ENCODE data around the gene CLCN4.

CLCN4 gene

DNA sequence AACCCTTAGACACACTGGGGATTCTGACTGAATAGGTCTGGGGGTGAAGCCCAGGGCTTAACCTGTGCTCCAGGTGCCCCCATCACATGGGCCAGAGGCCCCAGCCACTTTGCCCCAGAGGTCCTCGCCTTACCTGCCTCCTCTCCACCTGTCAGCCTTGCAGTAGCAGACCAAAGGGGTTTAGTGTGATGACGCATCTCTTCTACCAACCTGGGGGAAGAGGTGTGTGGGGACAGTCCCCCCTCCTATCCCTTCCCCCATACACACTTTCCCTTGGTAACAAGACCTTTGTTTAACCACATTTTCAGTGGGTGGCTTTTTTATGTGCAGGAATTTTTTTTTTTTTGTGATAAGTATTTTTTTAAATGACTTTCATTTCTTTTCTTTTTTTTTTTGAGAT, 6.3 kb downstream of the CLCN4 start:
- TF ChIP-seq CTCF (IDR thresholded peaks at IDR 0.05; ENCODE audit: low read depth, low read length, missing control alignments) = no peak
- DNase-seq (ENCODE audit: extremely low read depth, low read depth) = no peak
- no peak overlapping the region for H3K4me3 ChIP-seq (replicated peaks; ENCODE audit: low read depth, low read length)

DNA sequence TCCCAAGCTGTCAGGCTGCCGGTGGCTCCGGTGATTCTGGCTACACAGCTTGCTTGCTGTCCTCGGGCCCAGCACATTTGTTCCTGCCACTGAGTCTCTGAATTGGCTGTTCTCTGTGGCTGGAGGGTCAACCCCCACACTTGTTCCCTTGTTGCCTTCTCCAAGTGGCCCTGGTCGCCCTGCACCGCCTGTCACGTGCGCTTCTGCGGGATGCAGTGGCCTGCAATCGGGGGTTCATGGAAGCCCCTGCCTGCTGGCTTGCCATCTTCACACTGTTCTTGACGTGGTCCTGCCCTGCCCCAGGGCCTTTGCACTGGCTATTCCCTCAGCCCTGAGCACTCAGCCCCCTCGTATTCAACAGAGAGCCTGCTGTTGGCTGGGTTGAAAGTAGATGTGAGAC, 8.1 kb downstream of the CLCN4 start:
- no peak for DNase-seq (ENCODE audit: extremely low read depth, low read depth)
- no peak overlapping the region for H3K4me3 ChIP-seq (replicated peaks; ENCODE audit: low read depth, low read length)
- no peak for TF ChIP-seq CTCF (IDR thresholded peaks at IDR 0.05; ENCODE audit: low read depth, low read length, missing control alignments)

GRCh38 chrX:10165580-10166247, 8.9 kb downstream of the CLCN4 start:
- DNase-seq (ENCODE audit: extremely low read depth, low read depth) = no peak
- H3K4me3 ChIP-seq (replicated peaks; ENCODE audit: low read depth, low read length) = no peak overlapping the region

DNA sequence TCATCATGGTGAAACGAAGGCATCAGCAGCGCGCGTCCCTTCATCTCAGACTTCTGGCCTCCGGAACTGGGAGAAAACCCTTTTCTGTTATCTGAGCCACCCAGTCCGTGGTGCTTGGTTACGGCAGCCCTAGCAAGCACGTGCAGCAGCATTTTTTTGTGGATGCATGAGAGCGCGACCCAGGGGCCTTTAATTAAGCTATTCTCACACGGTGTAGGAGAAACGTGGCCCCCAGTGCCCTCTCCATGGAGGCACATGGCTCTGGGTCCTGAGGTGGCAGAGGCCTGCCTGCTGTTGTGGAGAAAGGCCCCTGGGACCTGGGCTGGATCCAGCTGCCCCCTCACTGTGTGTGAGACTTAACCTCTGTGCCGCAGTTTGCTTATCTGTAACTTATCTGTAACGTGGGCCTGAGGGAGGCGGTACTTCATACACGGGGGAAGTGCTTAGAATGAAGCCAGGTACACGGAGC, 9.5 kb downstream of the CLCN4 start:
- TF ChIP-seq CTCF (IDR thresholded peaks at IDR 0.05; ENCODE audit: low read depth, low read length, missing control alignments) = no peak
- DNase-seq (ENCODE audit: extremely low read depth, low read depth) = no peak
- H3K4me3 ChIP-seq (replicated peaks; ENCODE audit: low read depth, low read length) = no peak overlapping the region

More at GRCh38 chrX:10165580-10166247, 8.9 kb downstream of the CLCN4 start:
- TF ChIP-seq CTCF (IDR thresholded peaks at IDR 0.05; ENCODE audit: low read depth, low read length, missing control alignments) = no peak

- DNase-seq (ENCODE audit: extremely low read depth, low read depth) = no peak
- no peak for TF ChIP-seq CTCF (IDR thresholded peaks at IDR 0.05; ENCODE audit: low read depth, low read length, missing control alignments)
- H3K4me3 ChIP-seq (replicated peaks; ENCODE audit: low read depth, low read length) = no peak overlapping the region
Observed at GRCh38 chrX:10166731-10167151, 10.0 kb downstream of the CLCN4 start.

DNA sequence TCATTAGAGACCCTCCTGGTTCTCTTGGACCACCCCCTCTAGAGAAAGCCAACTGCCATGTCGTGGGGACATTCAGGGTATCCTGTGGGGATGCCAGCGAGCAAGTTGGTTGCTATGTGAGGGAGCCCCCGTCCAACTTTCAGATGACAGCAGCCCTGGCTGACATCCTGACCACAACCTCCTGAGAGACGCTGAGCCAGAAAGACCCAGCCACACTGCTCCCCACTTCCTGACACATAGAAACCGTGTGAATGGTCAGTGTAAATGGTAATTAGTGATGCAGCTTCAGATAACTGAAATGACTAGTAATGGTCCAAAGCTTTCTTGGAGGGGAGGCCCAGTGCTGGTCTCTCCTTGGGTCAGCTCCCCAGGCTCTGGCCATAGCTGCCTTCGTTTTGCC, 10.8 kb downstream of the CLCN4 start:
- DNase-seq (ENCODE audit: extremely low read depth, low read depth) = no peak
- no peak for TF ChIP-seq CTCF (IDR thresholded peaks at IDR 0.05; ENCODE audit: low read depth, low read length, missing control alignments)
- H3K4me3 ChIP-seq (replicated peaks; ENCODE audit: low read depth, low read length) = no peak overlapping the region

- no peak overlapping the region for H3K4me3 ChIP-seq (replicated peaks; ENCODE audit: low read depth, low read length)
- no peak for DNase-seq (ENCODE audit: extremely low read depth, low read depth)
- TF ChIP-seq CTCF (IDR thresholded peaks at IDR 0.05; ENCODE audit: low read depth, low read length, missing control alignments) = no peak
Observed at GRCh38 chrX:10168226-10168625, 11.5 kb downstream of the CLCN4 start.

Measured in HFF-Myc (cell line).